ENCODE results near the gene RGSL1.

Gene RGSL1

DNA sequence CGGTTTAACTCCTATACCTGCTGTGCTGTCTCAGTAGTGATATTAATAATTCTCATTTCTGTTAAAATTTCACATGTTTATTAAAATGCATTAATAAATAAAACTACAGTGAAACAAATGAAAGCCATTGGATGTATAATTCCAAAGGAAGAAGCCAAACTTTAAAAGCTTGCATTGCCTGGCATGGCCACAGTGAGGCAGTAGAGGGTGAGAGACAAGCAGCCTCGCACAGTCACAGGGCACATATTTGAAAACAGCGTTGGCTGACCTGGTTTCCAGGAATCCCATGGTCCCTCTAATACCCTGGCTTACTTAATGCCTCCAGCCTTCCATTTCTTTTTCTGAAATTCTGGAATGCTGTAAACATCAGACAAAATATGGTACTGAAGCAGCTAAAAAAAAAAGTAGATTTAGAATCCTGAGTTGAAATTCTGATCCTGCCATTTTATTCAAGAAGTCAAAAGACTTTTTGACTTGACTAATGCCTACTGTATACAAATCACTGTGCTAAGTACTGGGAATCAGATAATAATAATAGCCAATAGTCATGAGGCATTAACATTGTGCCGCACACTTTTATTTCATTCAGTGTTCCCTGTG, 145.8 kb downstream of the RGSL1 start:
- DNase-seq: peak; percentile 58

DNA sequence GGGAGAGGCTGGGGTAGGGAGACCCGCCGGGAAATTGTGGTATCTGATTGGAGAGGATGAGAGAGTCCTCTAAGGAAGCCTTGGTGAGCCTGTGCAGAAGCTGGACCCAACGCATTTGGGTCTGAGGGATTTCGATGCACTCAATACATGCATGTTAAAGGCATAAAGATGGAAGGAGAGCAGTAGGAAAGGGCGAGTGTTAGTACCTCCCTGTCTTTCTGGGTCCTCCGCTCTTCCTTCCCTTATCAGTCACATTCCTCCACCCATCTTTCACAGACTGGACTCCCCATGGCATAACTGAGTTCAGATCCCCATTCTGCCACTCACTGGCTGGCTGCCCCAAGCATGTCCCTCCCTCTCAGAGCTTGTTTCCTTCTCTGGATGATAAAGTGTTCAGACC, 147.0 kb downstream of the RGSL1 start:
- DNase-seq: no peak

DNA sequence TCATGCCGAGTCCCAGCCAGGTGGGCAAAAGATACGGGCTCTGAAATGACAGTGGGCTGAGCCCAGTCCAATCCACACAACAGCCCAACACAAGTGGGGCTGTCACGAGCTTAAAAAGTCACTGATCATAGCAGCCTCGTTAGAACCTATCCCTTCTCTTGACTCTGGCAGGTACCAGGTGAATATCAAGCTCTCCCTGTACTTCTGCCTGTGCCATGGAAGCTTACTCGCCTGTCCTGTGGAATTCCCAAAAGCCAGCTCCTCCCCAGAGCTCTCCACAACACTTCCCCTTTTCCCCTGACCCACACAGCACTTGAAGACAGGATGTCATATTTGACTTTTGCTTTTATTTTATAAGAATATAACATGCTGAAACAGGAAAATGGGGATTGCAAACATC, 148.3 kb downstream of the RGSL1 start:
- DNase-seq: no peak

DNA sequence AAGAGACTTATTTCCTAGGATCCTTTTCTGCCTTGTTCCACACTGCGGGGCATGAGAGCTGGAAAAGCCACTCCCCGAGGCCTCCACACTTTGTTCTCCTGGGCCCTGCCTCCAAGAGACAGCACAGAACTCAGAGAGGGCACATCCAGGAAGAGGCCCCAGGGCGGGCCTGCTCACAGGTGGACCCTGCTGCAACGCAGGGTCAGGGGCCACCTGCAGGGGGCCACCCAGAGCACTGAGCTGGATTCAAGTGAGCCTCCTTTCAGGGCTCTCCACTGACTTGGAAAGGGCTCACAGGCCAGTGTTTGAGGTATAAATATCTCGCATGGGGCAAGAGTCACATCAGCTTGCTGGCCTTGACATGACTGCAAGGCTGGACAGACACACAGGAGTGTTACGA, 149.4 kb downstream of the RGSL1 start:
- DNase-seq: no peak

DNA sequence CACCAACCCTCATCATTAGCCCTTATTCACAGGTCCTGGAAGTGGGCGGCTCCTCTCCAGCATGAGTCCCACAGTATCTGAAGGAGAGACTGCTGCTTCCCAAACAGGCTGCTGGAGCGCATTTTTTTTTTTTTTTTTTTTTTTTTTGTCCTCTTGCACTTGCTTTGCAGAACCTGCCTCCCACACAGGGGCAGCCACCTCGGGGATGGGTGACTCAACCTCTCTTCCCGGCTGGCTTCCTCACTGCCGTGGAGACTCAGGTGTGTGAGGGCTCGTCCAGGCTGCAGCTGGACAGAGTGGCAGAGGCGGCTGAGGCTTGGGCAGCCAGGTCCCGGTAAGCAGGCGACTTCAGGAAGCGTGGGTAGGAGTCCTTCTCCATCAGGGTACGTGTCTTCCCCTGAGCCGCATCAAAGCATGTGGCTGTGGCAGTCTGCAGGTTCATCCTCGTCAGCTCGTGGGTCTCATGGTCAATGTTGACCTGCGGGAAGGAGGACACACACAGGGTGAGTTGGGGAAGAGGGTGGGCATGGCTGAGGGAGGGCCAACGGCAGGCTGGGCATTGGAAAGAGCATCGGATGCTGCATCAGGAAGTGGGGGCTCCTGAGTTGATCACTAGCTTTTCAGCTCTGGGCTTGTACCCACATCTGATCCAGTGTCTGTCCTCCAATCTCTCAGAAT, 150.2 kb downstream of the RGSL1 start:
- no peak for DNase-seq

DNA sequence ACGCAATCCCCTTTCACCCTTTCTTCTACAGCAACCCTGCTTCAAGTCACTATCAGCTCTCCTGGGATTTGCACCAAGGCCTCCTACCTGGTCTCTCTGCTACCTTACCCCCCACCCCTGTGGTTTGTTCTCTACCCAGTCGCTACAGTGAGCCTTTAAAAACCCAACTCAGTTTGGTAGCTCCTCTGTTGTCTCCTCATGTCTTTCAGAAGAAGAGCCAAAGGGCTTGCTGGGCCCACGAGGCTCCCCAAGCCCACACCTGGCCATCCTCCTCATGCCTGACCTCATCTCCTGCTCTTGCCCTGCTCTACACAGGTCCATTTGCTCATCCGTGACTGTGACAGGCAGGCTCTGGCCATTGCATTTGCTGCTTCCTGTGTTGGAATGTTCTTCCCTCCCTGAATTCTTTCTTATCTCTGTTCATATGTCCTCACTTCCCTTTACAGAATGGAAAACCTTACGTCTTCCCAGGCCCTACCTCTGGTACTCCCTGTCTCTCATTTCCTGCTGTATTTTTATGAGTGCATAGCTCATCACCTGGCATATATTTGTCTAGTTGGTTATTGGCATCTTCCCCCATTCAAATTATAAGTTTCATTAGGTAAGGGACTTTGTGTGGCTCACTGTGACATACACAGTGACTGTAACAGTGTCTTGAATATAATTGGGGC, 150.9 kb downstream of the RGSL1 start:
- no peak for DNase-seq

DNA sequence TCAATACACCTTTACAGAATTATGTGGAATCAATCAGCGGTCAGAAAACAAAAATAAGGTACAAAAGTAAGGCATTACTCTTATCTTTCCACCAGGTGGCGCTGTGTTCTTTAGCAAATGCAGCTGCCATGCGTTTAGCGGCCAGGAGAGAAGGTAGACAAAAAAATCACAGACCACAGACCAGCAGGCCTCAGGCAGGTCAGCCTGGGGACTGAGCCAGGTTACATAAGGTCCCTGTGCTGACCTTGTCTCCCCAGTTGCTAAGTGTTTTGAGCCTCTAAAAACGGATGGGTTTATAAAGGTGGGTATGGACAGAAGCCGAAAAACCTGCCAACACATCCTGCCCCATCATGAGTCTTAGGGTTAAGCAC, 151.5 kb downstream of the RGSL1 start:
- DNase-seq: peak; percentile 70

DNA sequence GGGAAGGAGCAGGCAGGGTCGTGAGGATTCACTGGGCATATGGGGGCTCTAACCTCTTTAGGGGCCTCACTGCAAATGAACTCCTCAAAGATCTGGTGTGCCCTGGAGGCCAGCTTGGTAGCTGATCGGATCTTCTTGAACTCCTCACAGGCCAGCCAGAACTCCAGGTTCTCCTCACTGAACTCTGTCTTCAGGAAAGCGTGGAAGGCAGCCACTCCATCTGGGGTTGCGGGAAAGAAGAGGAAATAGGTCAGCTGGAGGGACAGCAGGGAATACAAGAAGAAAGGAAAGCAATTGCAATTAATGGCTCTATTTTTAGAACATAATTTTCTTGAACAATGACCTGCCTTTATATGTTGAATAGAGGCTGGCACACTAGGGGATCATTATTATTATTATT, 152.0 kb downstream of the RGSL1 start:
- no peak for DNase-seq

DNA sequence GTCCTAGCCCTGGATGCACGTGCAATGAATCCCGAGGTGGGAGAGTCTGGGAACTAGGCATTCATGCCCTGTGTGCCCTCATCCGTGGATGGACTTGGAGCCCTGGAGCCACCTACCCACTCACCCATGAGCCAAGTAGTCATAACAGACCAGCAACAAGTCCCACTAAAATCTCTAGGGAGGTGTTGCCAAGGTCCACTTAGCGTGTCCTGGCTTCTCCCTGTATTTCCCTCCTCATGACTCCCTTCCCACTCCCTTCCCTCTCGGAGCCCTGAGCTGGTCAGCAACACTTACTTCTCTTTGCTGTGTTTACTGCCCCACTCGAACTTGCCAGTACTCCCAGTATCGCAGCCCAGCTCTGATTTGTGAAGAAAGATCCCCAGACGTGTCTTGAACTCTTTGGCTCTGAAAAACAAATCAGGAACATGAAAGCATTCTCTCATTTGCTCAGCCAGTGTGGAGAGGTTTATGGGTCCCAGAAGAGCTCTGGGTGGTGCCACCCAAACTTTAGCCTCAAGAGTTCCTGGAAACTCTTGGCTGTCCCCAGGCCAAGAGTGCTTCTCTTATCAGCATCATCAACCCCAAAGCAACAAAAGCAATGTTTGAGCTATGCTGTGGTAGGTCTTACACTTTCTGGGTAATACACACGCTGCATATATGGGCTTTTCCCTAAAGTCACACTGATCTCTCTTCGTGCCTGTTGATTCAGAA, 153.1 kb downstream of the RGSL1 start:
- DNase-seq: peak; percentile 32

DNA sequence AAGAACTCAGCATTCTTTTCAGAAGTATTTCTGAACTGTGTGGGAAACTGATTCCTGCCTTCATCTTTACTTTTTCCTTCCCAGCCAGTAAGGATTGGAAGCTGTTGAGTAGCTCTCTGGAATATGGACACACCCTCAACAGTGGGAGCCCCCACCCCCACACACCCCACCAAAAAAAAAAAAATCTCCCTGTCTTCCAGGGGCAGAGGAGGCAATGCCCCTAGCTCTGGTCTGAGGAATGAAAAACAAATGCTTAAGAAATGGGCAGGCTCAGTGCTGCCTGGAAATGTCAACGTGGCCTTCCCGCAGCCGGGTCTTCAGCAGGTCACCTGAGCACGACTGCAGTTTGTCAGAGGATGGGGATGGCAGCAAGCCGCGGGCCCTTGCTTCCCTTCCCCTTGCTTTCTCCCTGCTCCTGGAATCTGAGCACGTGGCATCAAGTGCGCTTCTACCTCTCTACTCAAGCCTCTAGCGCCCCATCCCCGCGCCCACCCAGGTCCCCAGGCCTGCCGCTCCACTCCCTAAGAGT, 153.8 kb downstream of the RGSL1 start:
- no peak for DNase-seq

DNA sequence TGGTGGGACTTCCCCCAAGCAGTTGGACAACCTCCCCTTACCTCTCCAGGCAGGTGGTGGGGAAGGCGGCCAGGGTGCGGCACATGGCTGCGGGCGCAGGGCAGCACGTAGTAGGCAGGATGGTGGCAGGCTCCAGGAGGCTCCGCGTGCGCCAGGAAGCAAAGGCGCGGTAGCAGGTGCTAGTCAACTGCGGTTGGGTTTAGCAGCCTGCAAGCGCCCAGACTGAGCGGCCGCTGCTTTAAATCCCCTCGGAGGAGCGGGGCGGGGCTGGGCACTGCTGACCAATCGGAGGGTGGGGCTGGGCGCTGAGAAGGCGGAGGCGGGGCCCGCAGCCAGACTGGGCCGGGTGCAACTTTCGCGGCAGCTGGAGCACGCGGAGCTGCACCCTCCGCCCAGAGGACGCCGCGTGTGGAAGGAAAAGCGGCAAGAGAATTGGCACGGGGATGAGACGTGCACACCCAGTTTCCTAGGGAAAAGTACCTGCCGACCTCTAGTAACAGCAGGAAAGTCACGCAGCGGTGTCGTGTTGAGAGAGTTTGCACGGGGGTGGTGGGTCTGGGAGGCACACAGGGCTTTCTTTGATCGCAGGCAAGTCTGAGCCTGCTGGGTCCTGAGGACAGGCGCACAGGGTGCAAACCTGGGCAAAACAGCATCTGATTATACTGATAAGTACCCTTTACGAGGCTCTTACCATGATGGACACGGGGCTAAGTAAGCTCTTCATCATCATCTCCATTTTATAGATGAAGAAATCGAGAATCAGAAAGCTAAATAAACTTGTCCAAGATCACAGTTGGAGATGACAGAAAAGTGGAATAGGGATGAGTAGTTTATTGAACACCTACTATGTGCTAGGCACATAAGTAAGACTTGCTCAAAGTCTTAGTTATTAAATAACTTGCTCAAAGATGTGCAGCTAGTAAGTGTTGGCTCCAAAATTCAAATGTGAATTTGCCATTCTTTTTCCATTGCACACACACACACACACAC, 154.5 kb downstream of the RGSL1 start, which contains the start of gene RGS16:
Gene RGS16 (minus strand): TSS at position 215 of the 990 bp plus-strand sequence. CDS start 130 bp downstream, at position 85.
- DNase-seq: peak; percentile 77

DNA sequence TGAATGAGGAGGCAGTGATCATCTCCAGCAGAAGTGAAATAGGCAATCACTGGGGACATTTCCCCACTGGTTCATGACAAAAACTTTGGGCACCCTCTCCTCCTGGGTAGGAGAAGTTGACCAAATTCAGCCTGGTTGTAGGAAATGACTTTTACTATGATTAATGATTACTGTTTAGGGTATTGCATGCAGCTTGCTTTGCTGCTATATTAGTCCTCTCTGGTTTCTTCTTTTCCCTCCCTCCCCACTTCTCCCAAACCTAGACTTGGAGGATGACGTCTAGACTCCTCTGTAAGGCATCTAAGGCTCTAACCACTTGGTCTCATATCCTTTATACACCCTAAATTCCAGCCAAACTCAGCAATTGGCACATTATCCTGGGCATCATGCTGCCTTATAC, 157.6 kb downstream of the RGSL1 start:
- no peak for DNase-seq

DNA sequence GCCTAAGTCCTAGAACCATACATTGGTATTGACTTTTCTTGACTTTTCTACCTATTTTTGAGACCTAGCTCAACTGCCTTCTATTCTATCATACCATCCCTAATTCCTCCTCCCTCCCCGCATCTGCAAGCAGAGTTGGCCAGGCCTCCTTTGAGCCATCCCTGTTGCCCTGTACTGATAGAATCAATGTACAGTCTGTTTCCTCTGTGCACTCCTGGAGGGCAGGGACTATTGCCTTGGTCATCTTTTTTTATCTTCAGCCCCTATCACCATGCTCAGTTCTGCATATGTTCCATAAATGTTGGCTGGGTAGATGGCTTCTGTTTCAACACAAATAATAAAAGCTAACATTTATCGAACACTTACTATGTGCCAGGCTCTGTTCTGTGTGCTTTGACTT, 158.3 kb downstream of the RGSL1 start:
- no peak for DNase-seq

DNA sequence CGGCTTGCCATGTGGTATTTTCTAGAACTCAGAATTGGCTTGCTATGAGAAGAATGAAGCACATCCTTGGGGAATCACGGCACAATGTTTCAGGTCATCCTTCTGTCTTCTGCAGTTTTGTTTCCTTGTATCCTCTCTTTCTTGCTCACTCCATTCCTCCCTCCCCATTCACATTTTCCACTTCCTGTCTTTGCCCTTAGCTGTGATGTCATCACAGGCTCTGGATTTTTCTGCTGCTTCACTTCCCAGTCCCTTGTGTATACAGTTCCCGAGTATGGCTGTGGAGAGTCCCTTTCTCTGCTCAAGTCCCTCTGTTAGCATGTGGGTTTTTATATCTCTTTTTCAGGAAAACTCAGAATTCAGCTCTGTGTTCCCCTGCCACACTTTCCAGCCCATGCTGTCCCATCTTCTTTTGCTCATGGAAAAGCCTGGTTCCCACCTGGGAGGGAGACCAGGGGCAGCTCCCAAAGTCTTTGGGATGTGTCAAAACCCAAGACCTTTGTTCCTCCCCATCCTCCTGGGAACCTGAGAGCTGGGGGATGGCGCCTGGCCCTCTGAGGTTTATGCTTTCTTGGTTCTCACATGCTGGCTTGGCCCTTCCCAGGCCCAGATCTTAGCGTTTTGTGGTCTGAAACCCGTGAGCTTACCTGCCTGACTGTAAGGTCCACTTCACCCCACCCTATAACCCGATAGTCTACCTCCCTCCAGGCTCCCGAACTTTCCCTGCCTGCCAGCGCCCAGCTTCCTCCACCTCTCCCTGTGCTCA, 159.1 kb downstream of the RGSL1 start:
- peak; percentile 62 for DNase-seq
